A549 (cell line): ENCODE data around the gene ZSCAN10. TPM values are rescaled to one million over a fixed set of nuclear protein-coding genes. Genes with fewer than 3 reads are reported as not detected.
"Not testable (repeated sequence)": the region's sequence is repeated elsewhere in the genome, so short reads cannot be mapped to it uniquely, and the experiment has no call there.

ENCODE experiments used
- ATAC-seq, 2 experiments: fragments of 200-7000 bp in 1 of 2; fragments of >200 bp in 1 of 2; cut with Nextera tagmentation in 1 of 2; cut with Tn5 transposase in 1 of 2; 3 replicates each; pipeline versions ENCODE4 v1.8.0 to v1.9.1; 2018 to 2020; ENCODE audit warnings: mild to moderate bottlenecking in 1 of 2, moderate library complexity in 1 of 2
- CTCF ChIA-PET: fragments of 300-600 bp; sonication (Branson Sonifier 250); formaldehyde crosslinking; extraction: SDS; loops from one replicate; lab custom pipeline; 2021; ENCODE audit warnings: antibody characterized with exemption, inconsistent platforms; lab: Yijun Ruan, JAX
- POLR2A ChIA-PET: fragments of 350-600 bp; formaldehyde crosslinking; extraction: SDS; loops from one replicate; lab custom pipeline; 2021; ENCODE audit warnings: antibody characterized with exemption, inconsistent platforms; lab: Yijun Ruan, JAX
- DNase-seq, 2 experiments: peaks; one replicate each; pipeline versions ENCODE4 v3.0.0 to v3.0.0-alpha.2; 2011 to 2016; ENCODE audit warnings: low read depth in 1 of 2, low spot score in 1 of 2
- FAIRE-seq: peaks from 2 replicates; lab custom pipeline; 2011; peaks lifted over from hg19 to GRCh38; lab: Jason Lieb, UNC
- H3K27ac ChIP-seq, 2 experiments: fragments of >200 bp; sonication (Bioruptor Twin); formaldehyde crosslinking; 3 replicates each; pipeline ENCODE4 v1.5.1; 2016 to 2017
- H3K4me1 ChIP-seq: fragments of >200 bp; sonication (Bioruptor Twin); formaldehyde crosslinking; 3 replicates; pipeline ENCODE4 v1.6.1; 2016
- H3K4me2 ChIP-seq: fragments of >200 bp; sonication (Bioruptor Twin); formaldehyde crosslinking; 3 replicates; pipeline ENCODE4 v1.6.1; 2016
- H3K4me3 ChIP-seq: fragments of >200 bp; sonication (Bioruptor Twin); formaldehyde crosslinking; 3 replicates; pipeline ENCODE4 v1.5.1; 2016
- H3K9me3 ChIP-seq: fragments of >200 bp; sonication (Bioruptor Twin); formaldehyde crosslinking; 3 replicates; pipeline ENCODE4 v1.6.1; 2016
- CBX2 ChIP-seq: fragments of 200-600 bp; sonication (generic); IDR thresholded peaks from 2 replicates; pipeline ENCODE4 v1.6.1; 2016; ENCODE audit warnings: low read depth, mild to moderate bottlenecking, borderline replicate concordance
- EHMT2 ChIP-seq: fragments of 200-600 bp; sonication (generic); IDR thresholded peaks from 2 replicates; pipeline ENCODE4 v1.6.1; 2016; ENCODE audit warnings: antibody characterized with exemption, low read depth, mild to moderate bottlenecking, moderate library complexity
- JUN ChIP-seq, 2 experiments: fragments of >200 bp; sonication (Bioruptor Twin); formaldehyde crosslinking; IDR thresholded peaks; 2 replicates in 1 of 2; 3 replicates in 1 of 2; pipeline ENCODE4 v1.6.1; 2016 to 2017
- KDM1A ChIP-seq: fragments of 200-600 bp; sonication (generic); IDR thresholded peaks from 2 replicates; pipeline ENCODE4 v1.6.1; 2016; ENCODE audit warnings: low read depth, mild to moderate bottlenecking
- MAFK ChIP-seq: fragments of 450-650 bp; IDR thresholded peaks from 2 replicates; pipeline ENCODE4 v1.6.1; 2014; ENCODE audit not compliant: partially characterized antibody
- MYC ChIP-seq: IDR thresholded peaks from 2 replicates; pipeline ENCODE4 v1.6.1; 2012; ENCODE audit warnings: mild to moderate bottlenecking, inconsistent platforms, low read length, improper control_type of control experiment, borderline replicate concordance
- PHF8 ChIP-seq: fragments of 200-600 bp; sonication (generic); IDR thresholded peaks from 2 replicates; pipeline ENCODE4 v1.6.1; 2016; ENCODE audit warnings: low read depth, mild to moderate bottlenecking, antibody characterized with exemption, moderate library complexity, borderline replicate concordance
- POLR2A ChIP-seq: IDR thresholded peaks from 2 replicates; pipeline ENCODE4 v1.6.1; 2012; ENCODE audit warnings: mild to moderate bottlenecking, low read length
- RARB ChIP-seq: fragments of 250-450 bp; sonication (Bioruptor Pico); IDR thresholded peaks from 2 replicates; pipeline ENCODE4 v1.8.0; 2021; ENCODE audit warnings: mild to moderate bottlenecking, moderate library complexity
- RNF2 ChIP-seq: fragments of 200-600 bp; sonication (generic); IDR thresholded peaks from 2 replicates; pipeline ENCODE4 v1.6.1; 2016; ENCODE audit warnings: low read depth, mild to moderate bottlenecking, antibody characterized with exemption, moderate library complexity, borderline replicate concordance
- SMC3 ChIP-seq: fragments of >200 bp; sonication (Bioruptor Twin); formaldehyde crosslinking; IDR thresholded peaks from 3 replicates; pipeline ENCODE4 v1.6.1; 2018; ENCODE audit warnings: inconsistent platforms
- TP53 ChIP-seq: fragments of 250-450 bp; sonication (Bioruptor Pico); IDR thresholded peaks from 2 replicates; pipeline ENCODE4 v1.5.0; 2021; ENCODE audit warnings: mild to moderate bottlenecking, moderate library complexity
- ZC3H11A ChIP-seq: fragments of 450-650 bp; IDR thresholded peaks from 2 replicates; pipeline ENCODE4 v1.6.1; 2014; ENCODE audit warnings: antibody characterized with exemption, mild to moderate bottlenecking
- WGBS: methylation state at CpG from one replicate; pipeline ENCODE4 v1.1.6; 2017; ENCODE audit errors: missing lambda C conversion rate; 5-methylcytosine and 5-hydroxymethylcytosine counted together
- polyA plus RNA-seq, 4 experiments: library from polyadenylated mRNA; depleted of rRNA in 3 of 4; stranded (reverse); fragments of >200 nt; fragmentation: RNase III in 1 of 4; extraction: RNeasy Plus Mini Kit Qiagen cat#74134 plus additional on column Dnase treatment in 1 of 4; gene quantifications; 2 replicates in 3 of 4; 3 replicates in 1 of 4; pipeline ENCODE4 v1.2.3, GENCODE V29; 2011 to 2017
- TF ChIP-seq, protein P1 (sequence below): IDR thresholded peaks from 2 replicates; pipeline ENCODE4 v1.6.1; 2012
- TF ChIP-seq, protein P2 (sequence below): IDR thresholded peaks from 2 replicates; pipeline ENCODE4 v1.6.1; 2012
- TF ChIP-seq, protein P3 (sequence below): fragments of 450-650 bp; IDR thresholded peaks from 2 replicates; pipeline ENCODE4 v1.6.1; 2014; ENCODE audit warnings: antibody characterized with exemption

The ZSCAN10 gene
- polyA plus RNA-seq, 2 of the 4 experiments (the other 2 are of a cell fraction) = 0.08 TPM; not detected in 1

DNA sequence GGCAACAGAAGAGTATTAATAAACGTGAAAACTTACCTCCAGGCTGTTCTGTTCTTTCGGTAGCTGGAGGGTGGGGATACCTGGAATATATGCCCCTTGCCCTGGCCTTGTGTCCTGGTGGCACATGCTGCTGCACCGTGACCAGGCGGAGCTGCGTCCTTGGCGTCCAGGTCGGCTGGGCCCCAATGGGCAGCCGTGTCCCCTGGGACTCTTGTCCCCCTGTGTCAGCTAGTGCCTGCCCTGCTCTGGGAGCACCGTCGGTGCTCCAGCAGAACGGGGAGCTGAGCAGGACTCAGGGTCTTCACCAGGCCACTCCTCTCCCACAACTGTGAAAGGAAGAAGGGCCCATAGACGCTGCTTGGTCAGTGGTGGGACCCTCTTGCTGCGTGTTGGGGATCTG, 43.7 kb upstream of the ZSCAN10 start:
- CTCF ChIA-PET = interaction anchor here (1.2 to 11.2 kb wide), 2 partner anchors 13 to 114 kb away, joined by 3 to 158 read pairs; no protein-coding TSS in a partner anchor
- Histone ChIP-seq H3K4me3 (no peak overlapping the region), H3K27ac (no peak overlapping the region), H3K4me2 (no peak overlapping the region), H3K9me3 (no peaks in the 10 kb centered on the region), H3K4me1 (no peaks in the 10 kb centered on the region)
- 82% methylated on average over 10 of the region's 13 CpGs for WGBS
- TF ChIP-seq ZC3H11A (no peak), JUN (IDR thresholded peaks at IDR 0.05) (no peak), SMC3 (no peak)
- FAIRE-seq (no peak), DNase-seq (no peak), ATAC-seq (no peak)
- POLR2A ChIA-PET = interaction anchor here (2.3 kb wide), 1 partner anchor 8 kb away, joined by 23 read pairs; the partner anchor contains the start of gene ZNF213

DNA sequence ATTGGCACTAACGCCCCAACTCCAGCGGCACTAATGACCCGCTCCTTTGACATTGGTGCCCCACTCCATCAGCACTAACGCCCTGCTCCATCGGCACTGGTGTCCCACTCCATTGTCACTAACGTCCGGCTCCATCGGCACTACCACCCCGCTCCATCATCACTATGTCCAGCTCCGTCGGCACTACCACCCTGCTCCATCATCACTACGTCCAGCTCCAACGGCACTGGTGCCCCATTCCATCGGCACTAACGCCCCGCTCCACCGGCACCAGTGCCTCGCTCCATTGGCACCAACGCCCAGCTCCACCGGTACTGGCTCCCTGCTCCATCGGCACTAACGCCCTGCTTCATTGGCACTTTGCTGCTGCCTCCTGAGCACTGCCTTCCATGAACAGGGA, 43.2 kb upstream of the ZSCAN10 start:
- DNase-seq = no peak
- FAIRE-seq = no peak
- no peak for ATAC-seq
- ChIA-PET CTCF (interaction anchor here (1.2 to 11.2 kb wide), 2 partner anchors 12 to 113 kb away, joined by 3 to 158 read pairs; no protein-coding TSS in a partner anchor), POLR2A (no interaction called here)
- no peak overlapping the region for H3K4me2 ChIP-seq
- 94% methylated on average over 22 of the region's 22 CpGs for WGBS
- no peaks in the 10 kb centered on the region for H3K4me1 ChIP-seq
- no peaks in the 10 kb centered on the region for H3K9me3 ChIP-seq
- H3K4me3 ChIP-seq = no peak overlapping the region
- H3K27ac ChIP-seq = no peak overlapping the region
- TF ChIP-seq RNF2 = no peak
- no peak for TF ChIP-seq RARB (CRISPR knock-in tag)
- no peak for TF ChIP-seq PHF8
- no peak for TF ChIP-seq KDM1A
- TF ChIP-seq, protein P1, sequence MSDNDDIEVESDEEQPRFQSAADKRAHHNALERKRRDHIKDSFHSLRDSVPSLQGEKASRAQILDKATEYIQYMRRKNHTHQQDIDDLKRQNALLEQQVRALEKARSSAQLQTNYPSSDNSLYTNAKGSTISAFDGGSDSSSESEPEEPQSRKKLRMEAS = no peak
- no peak for TF ChIP-seq MYC
- TF ChIP-seq JUN (IDR thresholded peaks at IDR 0.05) = no peak

DNA sequence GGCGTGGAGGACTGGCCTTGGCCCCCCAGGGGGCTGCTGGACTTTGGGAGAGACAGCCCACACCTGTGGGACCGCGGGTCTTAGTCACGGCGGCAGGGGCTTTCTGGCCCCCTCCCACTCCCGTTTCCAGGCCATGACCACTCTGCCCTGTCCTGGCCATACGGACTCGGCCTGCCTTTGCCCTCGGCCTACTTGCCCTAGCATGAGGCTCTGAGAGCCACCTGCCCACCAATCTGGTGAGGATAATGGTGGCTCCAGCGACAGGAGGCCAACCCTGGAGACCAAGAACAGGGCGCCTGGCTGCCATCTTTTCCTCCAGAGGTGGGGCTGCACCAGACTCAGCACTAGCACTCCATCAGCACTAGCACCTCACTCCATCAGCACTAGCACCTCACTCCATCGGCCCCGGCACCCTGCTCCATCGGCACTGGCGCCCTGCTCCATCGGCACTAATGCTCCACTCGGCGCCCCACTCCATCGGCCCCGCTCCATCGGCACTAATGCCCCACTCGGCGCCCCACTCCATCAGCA, 42.8 kb upstream of the ZSCAN10 start:
- ChIA-PET POLR2A (no interaction called here), CTCF (interaction anchor here (5.0 to 11.2 kb wide), 3 partner anchors 8 to 12 kb away, joined by 57 to 158 read pairs (median 94); no protein-coding TSS in a partner anchor)
- FAIRE-seq = no peak
- H3K4me2 ChIP-seq = no peak overlapping the region
- no peak for TF ChIP-seq TP53 (CRISPR knock-in tag)
- TF ChIP-seq MAFK = no peak
- TF ChIP-seq KDM1A = no peak
- TF ChIP-seq, protein P2, sequence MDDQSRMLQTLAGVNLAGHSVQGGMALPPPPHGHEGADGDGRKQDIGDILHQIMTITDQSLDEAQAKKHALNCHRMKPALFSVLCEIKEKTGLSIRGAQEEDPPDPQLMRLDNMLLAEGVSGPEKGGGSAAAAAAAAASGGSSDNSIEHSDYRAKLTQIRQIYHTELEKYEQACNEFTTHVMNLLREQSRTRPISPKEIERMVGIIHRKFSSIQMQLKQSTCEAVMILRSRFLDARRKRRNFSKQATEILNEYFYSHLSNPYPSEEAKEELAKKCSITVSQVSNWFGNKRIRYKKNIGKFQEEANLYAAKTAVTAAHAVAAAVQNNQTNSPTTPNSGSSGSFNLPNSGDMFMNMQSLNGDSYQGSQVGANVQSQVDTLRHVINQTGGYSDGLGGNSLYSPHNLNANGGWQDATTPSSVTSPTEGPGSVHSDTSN = no peak
- TF ChIP-seq POLR2A = no peak
- H3K9me3 ChIP-seq = no peaks in the 10 kb centered on the region
- DNase-seq = no peak
- no peak overlapping the region for H3K27ac ChIP-seq
- H3K4me3 ChIP-seq = no peak overlapping the region
- 91% methylated on average over 23 of the region's 23 CpGs for WGBS
- no peaks in the 10 kb centered on the region for H3K4me1 ChIP-seq
- ATAC-seq = no peak

DNA sequence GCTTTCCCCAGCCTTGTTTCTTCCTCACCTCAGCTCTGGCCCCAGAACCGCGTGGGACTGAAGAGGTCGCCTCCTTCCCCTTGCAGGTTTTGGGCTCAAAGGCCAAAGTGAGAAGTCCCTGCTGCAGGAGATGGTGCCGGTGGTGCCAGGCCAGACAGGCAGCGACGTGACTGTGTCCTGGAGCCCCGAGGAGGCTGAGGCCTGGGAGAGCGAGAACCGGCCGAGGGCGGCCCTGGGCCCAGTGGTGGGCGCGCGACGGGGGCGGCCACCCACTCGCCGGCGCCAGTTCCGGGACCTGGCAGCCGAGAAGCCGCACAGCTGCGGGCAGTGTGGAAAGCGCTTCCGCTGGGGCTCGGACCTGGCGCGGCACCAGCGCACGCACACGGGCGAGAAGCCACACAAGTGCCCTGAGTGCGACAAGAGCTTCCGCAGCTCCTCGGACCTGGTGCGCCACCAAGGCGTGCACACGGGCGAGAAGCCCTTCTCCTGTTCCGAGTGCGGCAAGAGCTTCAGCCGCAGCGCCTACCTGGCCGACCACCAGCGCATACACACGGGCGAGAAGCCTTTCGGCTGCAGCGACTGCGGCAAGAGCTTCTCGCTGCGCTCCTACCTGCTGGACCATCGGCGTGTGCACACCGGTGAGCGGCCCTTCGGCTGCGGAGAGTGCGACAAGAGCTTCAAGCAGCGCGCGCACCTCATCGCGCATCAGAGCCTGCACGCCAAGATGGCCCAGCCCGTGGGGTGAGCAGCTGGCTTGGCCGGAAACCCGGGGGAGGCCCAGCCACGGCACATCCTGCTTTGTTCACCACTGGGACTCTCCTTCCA, 41.7 kb upstream of the ZSCAN10 start:
- DNase-seq (no peak), FAIRE-seq (no peak), ATAC-seq (no peak)
- Histone ChIP-seq H3K27ac (no peak overlapping the region), H3K4me2 (no peak overlapping the region), H3K4me1 (0 out of 3 replicates have a peak, but pooled peaks cover 5% of the 10 kb centered on the region), H3K4me3 (no peak overlapping the region), H3K9me3 (no peaks in the 10 kb centered on the region)
- POLR2A ChIA-PET = interaction anchor here (0.6 kb wide), 1 partner anchor 34 kb away, joined by 6 read pairs; no protein-coding TSS in a partner anchor
- WGBS = 92% methylated on average over 48 of the region's 69 CpGs
- CTCF ChIA-PET = interaction anchor here (1.1 to 8.3 kb wide), 4 partner anchors 9 to 45 kb away, joined by 3 to 94 read pairs (median 30); no protein-coding TSS in a partner anchor
- TF ChIP-seq, protein P1 = no peak
- TF ChIP-seq JUN (IDR thresholded peaks at IDR 0.05) (no peak), CBX2 (no peak), POLR2A (no peak), MYC (no peak), MAFK (no peak), RNF2 (no peak), EHMT2 (no peak)
- TF ChIP-seq, protein P2 = no peak
- TF ChIP-seq, protein P3, sequence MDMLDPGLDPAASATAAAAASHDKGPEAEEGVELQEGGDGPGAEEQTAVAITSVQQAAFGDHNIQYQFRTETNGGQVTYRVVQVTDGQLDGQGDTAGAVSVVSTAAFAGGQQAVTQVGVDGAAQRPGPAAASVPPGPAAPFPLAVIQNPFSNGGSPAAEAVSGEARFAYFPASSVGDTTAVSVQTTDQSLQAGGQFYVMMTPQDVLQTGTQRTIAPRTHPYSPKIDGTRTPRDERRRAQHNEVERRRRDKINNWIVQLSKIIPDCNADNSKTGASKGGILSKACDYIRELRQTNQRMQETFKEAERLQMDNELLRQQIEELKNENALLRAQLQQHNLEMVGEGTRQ = no peak

DNA sequence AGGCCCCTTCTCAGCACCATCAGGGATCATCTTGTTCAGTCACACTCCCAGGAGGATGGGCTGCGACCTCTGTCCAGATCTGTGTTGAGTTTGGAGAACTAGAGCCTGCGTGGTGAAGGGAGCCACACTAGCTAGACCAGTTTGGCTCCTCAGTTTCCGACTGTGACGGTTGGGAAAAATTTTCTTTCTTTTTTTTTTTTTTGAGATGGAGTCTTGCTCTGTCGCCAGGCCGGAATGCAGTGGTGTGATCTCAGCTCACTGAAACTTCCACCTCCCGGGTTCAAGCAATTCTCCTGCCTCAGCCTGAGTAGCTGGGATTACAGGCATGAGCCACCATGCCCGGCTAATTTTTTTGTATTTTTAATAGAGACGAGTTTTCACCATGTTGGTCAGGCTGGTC, 40.5 kb upstream of the ZSCAN10 start:
- CTCF ChIA-PET = interaction anchor here (1.1 to 8.3 kb wide), 3 partner anchors 10 to 18 kb away, joined by 3 to 94 read pairs (median 57); no protein-coding TSS in a partner anchor

More for the DNA sequence above, 40.5 kb upstream of the ZSCAN10 start:
- H3K4me2 ChIP-seq, H3K9me3 ChIP-seq, H3K27ac ChIP-seq, ATAC-seq, POLR2A ChIA-PET, FAIRE-seq, DNase-seq, H3K4me3 ChIP-seq, H3K4me1 ChIP-seq: not testable (repeated sequence)
- WGBS = 93% methylated on average over 9 of the region's 9 CpGs
